SK-N-SH (cell line): ENCODE results near the gene EMX1. TPM values are rescaled to one million over a fixed set of nuclear protein-coding genes. Genes with fewer than 3 reads are reported as not detected.

Experiments used
- CTCF ChIA-PET: fragments of 300-600, 350-600 bp; formaldehyde crosslinking; extraction: SDS; loops from one replicate; lab custom pipeline; 2021; lab: Yijun Ruan, JAX
- POLR2A ChIA-PET: fragments of 350-600 bp; sonication (Branson Sonifier 250); formaldehyde crosslinking; extraction: SDS; loops from one replicate; lab custom pipeline; 2020; ENCODE audit warnings: antibody characterized with exemption, inconsistent platforms; lab: Yijun Ruan, JAX
- DNase-seq: peaks from one replicate; pipeline ENCODE4 v3.0.0; 2012
- H2AFZ ChIP-seq: fragments of 200-600 bp; sonication (generic); 2 replicates; pipeline ENCODE4 v1.8.1; 2016; ENCODE audit warnings: antibody characterized with exemption, mild to moderate bottlenecking, low read depth
- H3F3A ChIP-seq: fragments of 200-600 bp; sonication (generic); replicated peaks from 2 replicates; pipeline ENCODE3; 2016; ENCODE audit warnings: antibody characterized with exemption, mild to moderate bottlenecking; ENCODE audit not compliant: insufficient read depth
- H3K27ac ChIP-seq, 2 experiments: fragments of 200-500 bp in 1 of 2; fragments of 200-600 bp in 1 of 2; sonication (Bioruptor generic) in 1 of 2; sonication (generic), shearing (Covaris generic) in 1 of 2; 2 replicates each; pipeline versions ENCODE4 v1.5.1 to v1.6.1; 2014 to 2016; ENCODE audit warnings: low read depth in 2 of 2, inconsistent platforms in 1 of 2, low read length in 1 of 2, mild to moderate bottlenecking in 1 of 2, mixed read lengths in 1 of 2
- H3K27me3 ChIP-seq: fragments of 200-600 bp; sonication (generic), shearing (Covaris generic); 2 replicates; pipeline ENCODE4 v1.6.1; 2016; ENCODE audit warnings: mixed run types; ENCODE audit not compliant: insufficient read depth
- H3K36me3 ChIP-seq, 2 experiments: fragments of 200-500 bp in 1 of 2; fragments of 200-600 bp in 1 of 2; sonication (Bioruptor generic) in 1 of 2; sonication (generic) in 1 of 2; replicated peaks in 1 of 2; 2 replicates each; pipeline versions ENCODE3 to v1.5.1; 2014 to 2016; ENCODE audit warnings: low read length in 1 of 2, mild to moderate bottlenecking in 1 of 2; ENCODE audit not compliant: insufficient read depth in 2 of 2, control insufficient read depth in 1 of 2
- H3K4me1 ChIP-seq, 2 experiments: fragments of 200-500 bp in 1 of 2; fragments of 200-600 bp in 1 of 2; sonication (Bioruptor generic) in 1 of 2; sonication (generic), shearing (Covaris generic) in 1 of 2; 2 replicates each; pipeline versions ENCODE4 v1.5.1 to v1.6.1; 2014 to 2016; ENCODE audit warnings: low read depth in 1 of 2, low read length in 1 of 2, mixed run types in 1 of 2; ENCODE audit not compliant: insufficient read depth in 2 of 2, control insufficient read depth in 1 of 2
- H3K4me2 ChIP-seq: fragments of 200-600 bp; sonication (generic), shearing (Covaris generic); 2 replicates; pipeline ENCODE4 v1.6.1; 2017; ENCODE audit warnings: mixed run types
- H3K4me3 ChIP-seq, 2 experiments: fragments of 200-500 bp in 1 of 2; fragments of 200-600 bp in 1 of 2; sonication (Bioruptor generic) in 1 of 2; sonication (generic), shearing (Covaris generic) in 1 of 2; 2 replicates each; pipeline versions ENCODE4 v1.5.1 to v1.8.1; 2014 to 2016; ENCODE audit warnings: low read depth in 2 of 2, inconsistent platforms in 1 of 2, low read length in 1 of 2, mild to moderate bottlenecking in 1 of 2, mixed read lengths in 1 of 2, moderate library complexity in 1 of 2
- H3K79me2 ChIP-seq: fragments of 200-600 bp; sonication (generic); 2 replicates; pipeline ENCODE4 v1.8.1; 2017; ENCODE audit warnings: mild to moderate bottlenecking; ENCODE audit not compliant: insufficient read depth
- H3K9ac ChIP-seq: fragments of 200-600 bp; sonication (generic); 2 replicates; pipeline ENCODE4 v1.6.1; 2017; ENCODE audit warnings: mixed run types
- H3K9me2 ChIP-seq: fragments of 200-600 bp; sonication (generic); 2 replicates; pipeline ENCODE4 v1.6.1; 2017; ENCODE audit warnings: mixed run types
- H3K9me3 ChIP-seq: fragments of 200-600 bp; sonication (generic); 2 replicates; pipeline ENCODE4 v1.6.1; 2017; ENCODE audit warnings: mixed run types, mild to moderate bottlenecking, moderate library complexity
- H4K20me1 ChIP-seq: fragments of 200-600 bp; sonication (generic); 2 replicates; pipeline ENCODE4 v1.6.1; 2017; ENCODE audit warnings: mild to moderate bottlenecking, mixed run types; ENCODE audit not compliant: insufficient read depth
- CTCF ChIP-seq: fragments of 200-600 bp; sonication (generic); IDR thresholded peaks from 2 replicates; pipeline ENCODE4 v1.6.1; 2017; ENCODE audit warnings: antibody characterized with exemption, mild to moderate bottlenecking, moderate library complexity
- EP300 ChIP-seq, 2 experiments: IDR thresholded peaks; 2 replicates each; pipeline versions ENCODE4 v1.4.0 to v1.6.1; 2012; ENCODE audit warnings: borderline replicate concordance in 1 of 2, low read depth in 1 of 2, low read length in 1 of 2
- FOSL2 ChIP-seq: IDR thresholded peaks from 2 replicates; pipeline ENCODE4 v1.4.0; 2012; ENCODE audit warnings: low read depth, mild to moderate bottlenecking, moderate library complexity, borderline replicate concordance
- FOXJ3 ChIP-seq: sonication (generic); formaldehyde crosslinking; IDR thresholded peaks from 2 replicates; pipeline ENCODE4 v1.5.1; 2020; ENCODE audit warnings: mild to moderate bottlenecking, missing genetic modification reagents
- GABPA ChIP-seq: IDR thresholded peaks from 2 replicates; pipeline ENCODE4 v1.4.0; 2012; ENCODE audit warnings: low read depth, mild to moderate bottlenecking
- IRF3 ChIP-seq: fragments of 150-350 bp; IDR thresholded peaks from 2 replicates; pipeline ENCODE4 v1.6.1; 2016; ENCODE audit warnings: mild to moderate bottlenecking, low read depth, low read length
- POLR2AphosphoS5 ChIP-seq: IDR thresholded peaks from 2 replicates; pipeline ENCODE4 v1.6.1; 2012; ENCODE audit warnings: low read depth, low read length
- REST ChIP-seq: IDR thresholded peaks from 2 replicates; pipeline ENCODE4 v1.6.1; 2012; ENCODE audit warnings: mild to moderate bottlenecking, low read depth, low read length, moderate library complexity
- SIN3A ChIP-seq: IDR thresholded peaks from 2 replicates; pipeline ENCODE4 v1.6.1; 2012; ENCODE audit warnings: low read depth, mild to moderate bottlenecking, low read length, moderate library complexity, borderline replicate concordance
- YY1 ChIP-seq: IDR thresholded peaks from 2 replicates; pipeline ENCODE4 v1.4.0; 2012; ENCODE audit warnings: low read depth, mild to moderate bottlenecking
- WGBS: methylation state at CpG from one replicate; pipeline ENCODE4 v1.1.6; 2017; ENCODE audit warnings: low lambda C conversion rate; 5-methylcytosine and 5-hydroxymethylcytosine counted together
- polyA plus RNA-seq, 3 experiments: library from polyadenylated mRNA; depleted of rRNA; stranded (reverse); fragments of >200 nt; gene quantifications; 2 replicates each; pipeline ENCODE4 v1.2.3, GENCODE V29; 2012

The EMX1 gene
- polyA plus RNA-seq, 1 of the 3 experiments (the other 2 are of a cell fraction): not detected

- Histone ChIP-seq H2AFZ (no peak overlapping the region), H3K9me3 (no peaks in the 10 kb centered on the region), H3K79me2 (no peaks in the 10 kb centered on the region), H3K27ac (no peak overlapping the region), H3K4me1 (peaks cover 0 to 7% of the 10 kb centered on the region in 2 experiments; a peak in 1 of 4 replicates), H4K20me1 (no peaks in the 10 kb centered on the region), H3K9me2 (no peaks in the 10 kb centered on the region), H3K4me2 (no peak overlapping the region), H3K27me3 (no peaks in the 10 kb centered on the region), H3F3A (no peaks in the 10 kb centered on the region), H3K9ac (no peak overlapping the region), H3K4me3 (no peak overlapping the region), H3K36me3 (peaks cover 0 to 3% of the 10 kb centered on the region in 2 experiments)
- DNase-seq: peak; percentile 82
- ChIA-PET POLR2A (no interaction called here), CTCF (interaction anchor here (0.7 to 3.3 kb wide), 9 partner anchors 9 to 249 kb away, joined by 3 to 33 read pairs (median 5); partner anchors contain the start of gene SPR)
- 92% methylated on average over 10 of the region's 10 CpGs for WGBS
- TF ChIP-seq YY1 (no peak), EP300 (IDR thresholded peaks at IDR 0.05; ENCODE audit: borderline replicate concordance in 1 of 2, low read depth in 1 of 2, low read length in 1 of 2) (no peak), POLR2AphosphoS5 (no peak), FOSL2 (no peak), FOXJ3 (CRISPR knock-in tag) (no peak)
Observed at GRCh38 chr2:72963423-72964145, 46.3 kb downstream of the EMX1 start.

- H4K20me1 ChIP-seq: no peaks in the 10 kb centered on the region
- H3K9me2 ChIP-seq: no peaks in the 10 kb centered on the region
- no peak overlapping the region for H3K27ac ChIP-seq
- peaks cover 0 to 3% of the 10 kb centered on the region in 2 experiments for H3K36me3 ChIP-seq
- H3K4me2 ChIP-seq: no peak overlapping the region
- H3K4me1 ChIP-seq: peaks cover 0 to 7% of the 10 kb centered on the region in 2 experiments; a peak in 1 of 4 replicates
- 93% methylated on average over 6 of the region's 6 CpGs for WGBS
- ChIA-PET POLR2A (no interaction called here), CTCF (interaction anchor here (0.9 to 3.3 kb wide), 7 partner anchors 9 to 213 kb away, joined by 3 to 33 read pairs (median 8); partner anchors contain the start of gene SPR)
- no peak overlapping the region for H2AFZ ChIP-seq
- H3K9me3 ChIP-seq: no peaks in the 10 kb centered on the region
- H3F3A ChIP-seq: no peaks in the 10 kb centered on the region
- TF ChIP-seq SIN3A (no peak), EP300 (IDR thresholded peaks at IDR 0.05; ENCODE audit: borderline replicate concordance in 1 of 2, low read depth in 1 of 2, low read length in 1 of 2) (no peak), IRF3 (no peak), GABPA (no peak)
- DNase-seq: no peak
- no peak overlapping the region for H3K4me3 ChIP-seq
- no peak overlapping the region for H3K9ac ChIP-seq
- no peaks in the 10 kb centered on the region for H3K79me2 ChIP-seq
- H3K27me3 ChIP-seq: no peaks in the 10 kb centered on the region
Observed at GRCh38 chr2:72964146-72964525, 46.8 kb downstream of the EMX1 start.

GRCh38 chr2:72965016-72965415, 47.7 kb downstream of the EMX1 start:
- DNase-seq: no peak
- H3K9me3 ChIP-seq: no peaks in the 10 kb centered on the region
- H3K79me2 ChIP-seq: no peaks in the 10 kb centered on the region
- ChIA-PET CTCF (interaction anchor here (0.9 to 1.3 kb wide), 2 partner anchors 9 to 77 kb away, joined by 3 read pairs; partner anchors contain the start of gene SPR), POLR2A (no interaction called here)
- 90% methylated on average over 7 of the region's 12 CpGs for WGBS
- H3K4me1 ChIP-seq: peaks cover 0 to 7% of the 10 kb centered on the region in 2 experiments; a peak in 1 of 4 replicates
- no peaks in the 10 kb centered on the region for H3K9me2 ChIP-seq
- no peaks in the 10 kb centered on the region for H4K20me1 ChIP-seq
- H3F3A ChIP-seq: no peaks in the 10 kb centered on the region
- no peak overlapping the region for H3K27ac ChIP-seq
- H2AFZ ChIP-seq: no peak overlapping the region
- H3K4me2 ChIP-seq: no peak overlapping the region
- H3K4me3 ChIP-seq: no peak overlapping the region
- TF ChIP-seq CTCF (no peak), REST (no peak), FOSL2 (no peak)
- peaks cover 0 to 3% of the 10 kb centered on the region in 2 experiments for H3K36me3 ChIP-seq
- no peaks in the 10 kb centered on the region for H3K27me3 ChIP-seq
- H3K9ac ChIP-seq: no peak overlapping the region
